ENCODE data around the gene PLEKHA5. TPM values are rescaled to one million over a fixed set of nuclear protein-coding genes. Genes with fewer than 3 reads are reported as not detected.

The PLEKHA5 gene
- total and polyA plus RNA-seq, 2 experiments from 2014 or later = 82.8 to 112 TPM

DNA sequence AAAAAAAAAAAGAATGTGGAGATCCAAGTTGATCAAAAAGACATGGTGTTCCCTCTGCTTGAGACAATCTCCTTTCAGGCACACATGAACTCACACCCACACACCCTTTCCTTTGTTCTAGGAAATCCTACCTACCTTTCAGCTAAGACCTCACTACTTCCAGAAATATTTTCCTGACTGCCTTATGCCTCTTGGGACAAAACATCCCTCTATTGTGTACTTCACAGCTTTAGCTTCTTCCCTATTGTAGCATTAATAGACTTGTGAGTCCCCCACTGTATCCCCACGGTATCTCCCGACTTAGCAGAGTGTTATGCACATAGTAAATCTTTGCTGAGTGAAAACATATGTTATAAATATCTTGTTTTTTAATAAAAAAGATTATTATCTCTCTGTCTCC is 264.9 kb downstream of the PLEKHA5 start (continued):
- TF ChIP-seq, protein P1, sequence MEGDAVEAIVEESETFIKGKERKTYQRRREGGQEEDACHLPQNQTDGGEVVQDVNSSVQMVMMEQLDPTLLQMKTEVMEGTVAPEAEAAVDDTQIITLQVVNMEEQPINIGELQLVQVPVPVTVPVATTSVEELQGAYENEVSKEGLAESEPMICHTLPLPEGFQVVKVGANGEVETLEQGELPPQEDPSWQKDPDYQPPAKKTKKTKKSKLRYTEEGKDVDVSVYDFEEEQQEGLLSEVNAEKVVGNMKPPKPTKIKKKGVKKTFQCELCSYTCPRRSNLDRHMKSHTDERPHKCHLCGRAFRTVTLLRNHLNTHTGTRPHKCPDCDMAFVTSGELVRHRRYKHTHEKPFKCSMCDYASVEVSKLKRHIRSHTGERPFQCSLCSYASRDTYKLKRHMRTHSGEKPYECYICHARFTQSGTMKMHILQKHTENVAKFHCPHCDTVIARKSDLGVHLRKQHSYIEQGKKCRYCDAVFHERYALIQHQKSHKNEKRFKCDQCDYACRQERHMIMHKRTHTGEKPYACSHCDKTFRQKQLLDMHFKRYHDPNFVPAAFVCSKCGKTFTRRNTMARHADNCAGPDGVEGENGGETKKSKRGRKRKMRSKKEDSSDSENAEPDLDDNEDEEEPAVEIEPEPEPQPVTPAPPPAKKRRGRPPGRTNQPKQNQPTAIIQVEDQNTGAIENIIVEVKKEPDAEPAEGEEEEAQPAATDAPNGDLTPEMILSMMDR (conservative IDR thresholded peaks at IDR 0.05; ENCODE audit: low read depth in 2 of 2) = no peak
- TF ChIP-seq POLR2AphosphoS5 (IDR thresholded peaks at IDR 0.05; ENCODE audit: low read depth) (no peak), ZNF462 (CRISPR knock-in tag; IDR thresholded peaks at IDR 0.05) (no peak), ZNF331 (CRISPR knock-in tag; IDR thresholded peaks at IDR 0.05; ENCODE audit: low read depth) (no peak), EZH2 (IDR thresholded peaks at IDR 0.05; ENCODE audit: low read depth, unreplicated experiment) (no peak), CREB1 (CRISPR knock-in tag; IDR thresholded peaks at IDR 0.05; ENCODE audit: low read depth) (no peak), STAT1 (IDR thresholded peaks at IDR 0.05; ENCODE audit: unreplicated experiment) (no peak)

DNA sequence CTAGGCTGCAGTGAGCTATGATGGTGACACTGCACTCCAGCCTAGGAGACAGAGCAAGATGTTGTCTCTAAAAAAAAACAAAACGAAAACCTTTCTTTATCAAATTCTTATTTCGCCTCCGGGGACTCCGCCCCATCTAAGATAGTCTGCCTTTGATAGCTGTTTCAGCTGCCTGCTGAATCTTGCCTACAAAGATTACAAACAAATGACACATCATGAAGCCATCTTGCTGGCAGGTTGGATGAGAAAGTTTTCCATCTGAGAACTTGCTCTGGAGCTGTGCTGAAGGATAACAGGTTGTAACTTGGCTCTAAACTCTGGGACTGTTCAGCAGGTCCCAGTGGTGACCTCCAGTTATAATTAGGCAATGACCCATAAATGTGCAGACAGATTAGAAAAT is 268.0 kb downstream of the PLEKHA5 start:
- no peak overlapping the region for H3K4me3 Mint-ChIP-seq
- H3K27ac ChIP-seq (ENCODE audit: low read depth) = no peak overlapping the region
- peaks cover 4% of the 10 kb centered on the region; the same call in 2 of the 3 replicates for H3K4me1 Mint-ChIP-seq
- no peaks in the 10 kb centered on the region for H3K27me3 Mint-ChIP-seq (ENCODE audit: insufficient read depth, low read depth, poor library complexity)
- H3K36me3 ChIP-seq (ENCODE audit: insufficient read depth) = no peaks in the 10 kb centered on the region
- H3K36me3 Mint-ChIP-seq (ENCODE audit: low read depth) = no peaks in the 10 kb centered on the region
- H3K9me3 Mint-ChIP-seq = no peaks in the 10 kb centered on the region
- DNase-seq (ENCODE audit: low spot score) (no peak), ATAC-seq (no peak)
- no peaks in the 10 kb centered on the region for H3F3A ChIP-seq (replicated peaks; ENCODE audit: low read depth)
- no peaks in the 10 kb centered on the region for H4K20me1 ChIP-seq (replicated peaks; ENCODE audit: insufficient read depth)
- H3K4me2 ChIP-seq = no peak overlapping the region
- H3K79me2 ChIP-seq (replicated peaks; ENCODE audit: insufficient read depth) = no peaks in the 10 kb centered on the region
- no peak overlapping the region for H3K27ac Mint-ChIP-seq
- H3K4me3 ChIP-seq = no peak overlapping the region
- no peaks in the 10 kb centered on the region for H3K9me2 ChIP-seq (ENCODE audit: insufficient read depth)
- no peak overlapping the region for H2AFZ ChIP-seq
- no peaks in the 10 kb centered on the region; the same call in 1 of the 2 replicates for H3K4me1 ChIP-seq (ENCODE audit: insufficient read depth)
- no peaks in the 10 kb centered on the region for H3K27me3 ChIP-seq (ENCODE audit: insufficient read depth)
- TF ChIP-seq NANOG (IDR thresholded peaks at IDR 0.05; ENCODE audit: borderline replicate concordance) (no peak), ZNF331 (CRISPR knock-in tag; IDR thresholded peaks at IDR 0.05; ENCODE audit: low read depth) (no peak), POLR2AphosphoS5 (IDR thresholded peaks at IDR 0.05; ENCODE audit: low read depth) (no peak), JUNB (IDR thresholded peaks at IDR 0.05; ENCODE audit: unreplicated experiment) (no peak), EZH2phosphoT487 (IDR thresholded peaks at IDR 0.05; ENCODE audit: unreplicated experiment) (no peak), CREB1 (CRISPR knock-in tag; IDR thresholded peaks at IDR 0.05; ENCODE audit: low read depth) (no peak), ZNF114 (CRISPR knock-in tag; IDR thresholded peaks at IDR 0.05) (no peak)
- TF ChIP-seq, protein P1 (conservative IDR thresholded peaks at IDR 0.05; ENCODE audit: low read depth in 2 of 2) = no peak
- TF ChIP-seq, protein P2, sequence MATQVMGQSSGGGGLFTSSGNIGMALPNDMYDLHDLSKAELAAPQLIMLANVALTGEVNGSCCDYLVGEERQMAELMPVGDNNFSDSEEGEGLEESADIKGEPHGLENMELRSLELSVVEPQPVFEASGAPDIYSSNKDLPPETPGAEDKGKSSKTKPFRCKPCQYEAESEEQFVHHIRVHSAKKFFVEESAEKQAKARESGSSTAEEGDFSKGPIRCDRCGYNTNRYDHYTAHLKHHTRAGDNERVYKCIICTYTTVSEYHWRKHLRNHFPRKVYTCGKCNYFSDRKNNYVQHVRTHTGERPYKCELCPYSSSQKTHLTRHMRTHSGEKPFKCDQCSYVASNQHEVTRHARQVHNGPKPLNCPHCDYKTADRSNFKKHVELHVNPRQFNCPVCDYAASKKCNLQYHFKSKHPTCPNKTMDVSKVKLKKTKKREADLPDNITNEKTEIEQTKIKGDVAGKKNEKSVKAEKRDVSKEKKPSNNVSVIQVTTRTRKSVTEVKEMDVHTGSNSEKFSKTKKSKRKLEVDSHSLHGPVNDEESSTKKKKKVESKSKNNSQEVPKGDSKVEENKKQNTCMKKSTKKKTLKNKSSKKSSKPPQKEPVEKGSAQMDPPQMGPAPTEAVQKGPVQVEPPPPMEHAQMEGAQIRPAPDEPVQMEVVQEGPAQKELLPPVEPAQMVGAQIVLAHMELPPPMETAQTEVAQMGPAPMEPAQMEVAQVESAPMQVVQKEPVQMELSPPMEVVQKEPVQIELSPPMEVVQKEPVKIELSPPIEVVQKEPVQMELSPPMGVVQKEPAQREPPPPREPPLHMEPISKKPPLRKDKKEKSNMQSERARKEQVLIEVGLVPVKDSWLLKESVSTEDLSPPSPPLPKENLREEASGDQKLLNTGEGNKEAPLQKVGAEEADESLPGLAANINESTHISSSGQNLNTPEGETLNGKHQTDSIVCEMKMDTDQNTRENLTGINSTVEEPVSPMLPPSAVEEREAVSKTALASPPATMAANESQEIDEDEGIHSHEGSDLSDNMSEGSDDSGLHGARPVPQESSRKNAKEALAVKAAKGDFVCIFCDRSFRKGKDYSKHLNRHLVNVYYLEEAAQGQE (IDR thresholded peaks at IDR 0.05; ENCODE audit: unreplicated experiment) = no peak

All from GM23338 (cell line).